Smooth muscle cell (in vitro differentiated cells): ENCODE measurements around the gene CHST6. TPM values are rescaled to one million over a fixed set of nuclear protein-coding genes. Genes with fewer than 3 reads are reported as not detected.

Experiments
- DNase-seq: peaks from one replicate; lab custom pipeline; 2025; ENCODE audit not compliant: unreplicated experiment; lab: John Stamatoyannopoulos, UW
- H2AFZ ChIP-seq: fragments of 200-600 bp; sonication (generic); 2 replicates; pipeline ENCODE4 v1.6.0; 2016; ENCODE audit warnings: antibody characterized with exemption, low read depth, mild to moderate bottlenecking
- H3F3A ChIP-seq: fragments of 200-600 bp; sonication (generic); 2 replicates; pipeline ENCODE4 v1.6.0; 2017; ENCODE audit warnings: antibody characterized with exemption, low read depth
- H3K27ac ChIP-seq: fragments of 200-600 bp; sonication (generic); 2 replicates; pipeline ENCODE4 v1.5.1; 2016; ENCODE audit warnings: low read depth, mild to moderate bottlenecking
- H3K27me3 ChIP-seq: fragments of 200-600 bp; sonication (generic); 2 replicates; pipeline ENCODE4 v1.6.1; 2016; ENCODE audit warnings: low read depth, mild to moderate bottlenecking
- H3K36me3 ChIP-seq: fragments of 200-600 bp; sonication (generic); 2 replicates; pipeline ENCODE4 v1.5.1; 2016; ENCODE audit warnings: low read depth
- H3K4me1 ChIP-seq: fragments of 200-600 bp; sonication (generic); 2 replicates; pipeline ENCODE4 v1.5.1; 2016; ENCODE audit warnings: low read depth
- H3K4me2 ChIP-seq: fragments of 200-600 bp; sonication (generic); 2 replicates; pipeline ENCODE4 v1.6.0; 2016; ENCODE audit warnings: mild to moderate bottlenecking
- H3K4me3 ChIP-seq: fragments of 200-600 bp; sonication (generic); 2 replicates; pipeline ENCODE4 v1.5.1; 2016; ENCODE audit warnings: mild to moderate bottlenecking
- H3K79me2 ChIP-seq: fragments of 200-600 bp; sonication (generic); 2 replicates; pipeline ENCODE4 v1.6.0; 2016; ENCODE audit warnings: low read depth, mild to moderate bottlenecking
- H3K9ac ChIP-seq: fragments of 200-600 bp; sonication (generic); 2 replicates; pipeline ENCODE4 v1.6.0; 2016; ENCODE audit warnings: low read depth
- H3K9me3 ChIP-seq: fragments of 200-600 bp; sonication (generic); replicated peaks from 2 replicates; pipeline ENCODE4 v1.5.1; 2016; ENCODE audit warnings: low read depth
- H4K20me1 ChIP-seq: fragments of 200-600 bp; sonication (generic); 2 replicates; pipeline ENCODE4 v1.6.0; 2016; ENCODE audit warnings: low read depth
- WGBS: methylation state at CpG from one replicate; pipeline ENCODE4 v1.1.7; 2016; ENCODE audit warnings: low lambda C conversion rate; 5-methylcytosine and 5-hydroxymethylcytosine counted together
- polyA plus RNA-seq: library from polyadenylated mRNA; unstranded; fragments of >200 nt; fragmentation: Nextera tagmentation; extraction: Ambion mirVana; gene quantifications from 2 replicates; pipeline ENCODE4 v1.2.1, GENCODE V29; 2016
- total RNA-seq: library from RNA; depleted of rRNA; stranded (reverse); fragments of >200 nt; gene quantifications from 2 replicates; pipeline ENCODE4 v1.2.3, GENCODE V29; 2014
- TF ChIP-seq, protein P1 (sequence below): fragments of 200-600 bp; sonication (generic); IDR thresholded peaks from 2 replicates; pipeline ENCODE4 v1.5.1; 2017; ENCODE audit warnings: borderline replicate concordance, mild to moderate bottlenecking, antibody characterized with exemption; ENCODE audit not compliant: insufficient read depth, poor library complexity, severe bottlenecking

CHST6 gene
- total and polyA plus RNA-seq, 2 experiments from 2014 or later, result 2.0 to 2.6 TPM

DNA sequence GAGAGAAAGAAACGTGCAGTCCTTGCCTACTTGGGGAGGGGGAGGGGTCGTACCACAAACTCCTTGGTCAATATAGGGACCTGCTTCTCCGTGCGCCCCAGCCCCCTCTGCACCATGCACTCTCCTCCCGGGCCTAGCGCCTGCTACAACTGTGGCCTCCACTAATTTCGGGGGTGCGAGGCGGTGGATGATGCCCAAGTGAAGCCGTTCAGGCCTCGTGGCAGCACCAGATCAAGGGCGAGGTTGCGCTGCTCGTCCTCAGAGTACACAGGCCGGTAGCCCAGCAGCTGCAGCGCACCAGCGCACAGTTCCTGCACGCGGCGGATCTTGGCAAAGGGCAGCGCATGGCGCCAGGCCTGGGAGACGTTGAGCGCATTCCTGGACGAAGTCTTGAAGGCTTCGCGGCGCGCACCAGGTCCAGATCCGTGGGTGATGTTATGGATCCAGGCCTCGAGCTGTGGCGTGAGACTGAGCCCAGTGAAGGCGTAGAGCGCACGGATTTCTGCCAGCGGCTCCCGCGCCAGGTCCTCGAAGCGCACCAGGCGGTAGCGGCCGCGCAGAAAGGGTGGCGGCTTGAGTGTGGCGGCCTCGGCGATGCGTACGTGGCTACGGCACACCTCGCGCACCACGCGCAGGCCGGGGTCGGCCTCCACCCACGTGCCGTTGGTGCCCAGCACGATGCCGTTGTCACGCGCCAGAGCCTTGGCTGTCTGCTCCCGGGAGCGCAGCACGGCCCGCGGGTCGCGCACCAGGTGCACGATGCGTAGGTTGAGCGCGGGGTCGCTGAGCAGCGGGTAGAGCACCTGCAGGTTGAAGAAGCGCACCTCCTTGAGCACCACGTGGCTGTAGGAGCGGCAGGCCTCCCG is 16.5 kb downstream of the CHST6 start:
- 97% methylated on average over 80 of the region's 80 CpGs for WGBS
- H3K4me1 ChIP-seq, result no peaks in the 10 kb centered on the region
- TF ChIP-seq, protein P1, sequence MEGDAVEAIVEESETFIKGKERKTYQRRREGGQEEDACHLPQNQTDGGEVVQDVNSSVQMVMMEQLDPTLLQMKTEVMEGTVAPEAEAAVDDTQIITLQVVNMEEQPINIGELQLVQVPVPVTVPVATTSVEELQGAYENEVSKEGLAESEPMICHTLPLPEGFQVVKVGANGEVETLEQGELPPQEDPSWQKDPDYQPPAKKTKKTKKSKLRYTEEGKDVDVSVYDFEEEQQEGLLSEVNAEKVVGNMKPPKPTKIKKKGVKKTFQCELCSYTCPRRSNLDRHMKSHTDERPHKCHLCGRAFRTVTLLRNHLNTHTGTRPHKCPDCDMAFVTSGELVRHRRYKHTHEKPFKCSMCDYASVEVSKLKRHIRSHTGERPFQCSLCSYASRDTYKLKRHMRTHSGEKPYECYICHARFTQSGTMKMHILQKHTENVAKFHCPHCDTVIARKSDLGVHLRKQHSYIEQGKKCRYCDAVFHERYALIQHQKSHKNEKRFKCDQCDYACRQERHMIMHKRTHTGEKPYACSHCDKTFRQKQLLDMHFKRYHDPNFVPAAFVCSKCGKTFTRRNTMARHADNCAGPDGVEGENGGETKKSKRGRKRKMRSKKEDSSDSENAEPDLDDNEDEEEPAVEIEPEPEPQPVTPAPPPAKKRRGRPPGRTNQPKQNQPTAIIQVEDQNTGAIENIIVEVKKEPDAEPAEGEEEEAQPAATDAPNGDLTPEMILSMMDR, result no peak
- H3K27ac ChIP-seq, result no peak overlapping the region
- no peaks in the 10 kb centered on the region for H4K20me1 ChIP-seq
- no peak overlapping the region for H3K9ac ChIP-seq
- no peaks in the 10 kb centered on the region for H3K9me3 ChIP-seq
- no peaks in the 10 kb centered on the region for H3K36me3 ChIP-seq
- DNase-seq, result no peak
- no peaks in the 10 kb centered on the region for H3K79me2 ChIP-seq
- H3F3A ChIP-seq, result no peaks in the 10 kb centered on the region
- no peaks in the 10 kb centered on the region for H3K27me3 ChIP-seq
- H3K4me3 ChIP-seq, result no peak overlapping the region
- H2AFZ ChIP-seq, result no peak overlapping the region
- H3K4me2 ChIP-seq, result no peak overlapping the region

DNA sequence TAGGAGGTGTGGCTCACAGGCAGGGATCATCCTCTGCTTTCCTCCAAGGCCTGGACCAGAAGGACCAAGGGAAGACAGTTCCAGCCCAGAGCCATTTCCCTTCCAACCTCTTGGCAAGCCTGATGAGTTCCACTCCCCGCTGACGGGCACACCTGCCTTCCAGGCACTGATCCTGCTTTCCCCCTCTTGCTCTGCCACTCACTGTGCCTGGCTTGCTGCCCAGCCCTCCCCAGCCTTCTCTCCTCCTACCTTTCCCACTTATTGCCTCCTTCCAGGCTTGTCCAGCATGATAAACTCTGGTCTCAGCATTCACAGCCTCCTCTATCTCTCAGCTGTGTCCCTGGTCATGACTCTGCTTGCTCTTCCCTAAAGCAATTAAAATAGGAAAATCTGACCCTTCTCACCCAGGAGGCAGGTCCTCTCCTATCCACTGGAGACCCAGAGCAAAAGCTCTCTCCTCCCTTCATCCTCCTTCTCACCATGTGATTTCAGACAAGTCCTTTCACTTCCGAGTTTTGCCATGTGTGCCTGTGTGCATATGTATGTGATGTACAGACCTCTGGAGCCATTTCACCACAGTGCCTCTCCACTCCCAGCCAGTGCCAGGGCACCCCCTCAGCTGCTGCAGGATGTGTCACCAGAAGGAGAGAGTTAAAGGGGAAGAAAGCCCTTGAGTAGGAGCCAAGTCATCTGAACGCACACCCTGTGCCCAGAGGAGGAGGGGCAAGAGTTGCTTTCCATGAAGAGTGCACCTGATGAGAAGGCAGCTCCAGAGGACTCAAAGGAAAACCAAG is 17.4 kb downstream of the CHST6 start:
- Histone ChIP-seq H3K36me3 (no peaks in the 10 kb centered on the region), H3K9me3 (no peaks in the 10 kb centered on the region), H3K27me3 (no peaks in the 10 kb centered on the region), H2AFZ (no peak overlapping the region), H3K79me2 (no peaks in the 10 kb centered on the region), H3K4me3 (no peak overlapping the region), H3K4me2 (no peak overlapping the region), H3K27ac (no peak overlapping the region), H3K4me1 (no peaks in the 10 kb centered on the region), H3F3A (no peaks in the 10 kb centered on the region), H3K9ac (no peak overlapping the region), H4K20me1 (no peaks in the 10 kb centered on the region)
- no peak for DNase-seq
- TF ChIP-seq, protein P1, result no peak
- 98% methylated on average over 4 of the region's 4 CpGs for WGBS

DNA sequence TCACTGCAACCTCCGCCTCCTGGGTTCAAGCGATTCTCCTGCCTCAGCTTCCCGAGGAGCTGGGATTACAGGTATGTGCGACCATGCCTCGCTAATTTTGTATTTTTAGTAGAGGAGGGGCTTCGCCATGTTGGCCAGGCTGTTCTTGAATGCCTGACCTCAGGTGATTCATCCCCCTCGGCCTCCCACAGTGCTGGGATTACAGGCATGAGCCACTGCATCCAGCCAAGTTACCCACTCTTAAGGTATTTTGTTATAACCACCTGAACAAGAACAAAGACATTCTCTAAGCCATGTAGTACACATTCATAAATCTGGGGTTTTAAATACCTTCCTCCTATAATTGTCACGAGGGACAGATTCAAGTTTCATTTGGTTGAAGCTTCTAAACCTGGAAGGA is 18.4 kb downstream of the CHST6 start:
- Histone ChIP-seq H3K27me3 (no peaks in the 10 kb centered on the region), H3K27ac (no peak overlapping the region), H3K36me3 (no peaks in the 10 kb centered on the region), H4K20me1 (no peaks in the 10 kb centered on the region), H3K4me3 (no peak overlapping the region), H3F3A (no peaks in the 10 kb centered on the region), H3K4me1 (no peaks in the 10 kb centered on the region), H2AFZ (no peak overlapping the region), H3K9ac (no peak overlapping the region), H3K4me2 (no peak overlapping the region), H3K9me3 (no peaks in the 10 kb centered on the region), H3K79me2 (no peaks in the 10 kb centered on the region)
- DNase-seq, result no peak
- TF ChIP-seq, protein P1, result no peak
- WGBS, result 90% methylated on average over 8 of the region's 8 CpGs
